ENCODE measurements around the gene TMX1.

GRCh38 chr14:51228391-51228790 is 11.7 kb upstream of the TMX1 start:
- TF ChIP-seq CTCF (IDR thresholded peaks at IDR 0.05) (no peak), POLR2A (IDR thresholded peaks at IDR 0.05) (no peak)

All from heart left ventricle (tissue), 13 donors.